WTC11 (cell line): ENCODE measurements around the gene SLAMF7.

Experiments
- ELF4 ChIP-seq: sonication (generic); formaldehyde crosslinking; IDR thresholded peaks from 2 replicates; pipeline ENCODE4 v1.8.1; 2022; ENCODE audit warnings: low read depth, mild to moderate bottlenecking, moderate library complexity, missing genetic modification reagents
- FOXK1 ChIP-seq: sonication (generic); formaldehyde crosslinking; IDR thresholded peaks from 2 replicates; pipeline ENCODE4 v1.8.0; 2022; ENCODE audit warnings: mild to moderate bottlenecking, moderate library complexity, missing genetic modification reagents
- MYBL2 ChIP-seq: sonication (generic); formaldehyde crosslinking; IDR thresholded peaks from 2 replicates; pipeline ENCODE4 v1.8.1; 2023; ENCODE audit warnings: mild to moderate bottlenecking, moderate library complexity, missing genetic modification reagents
- ZNF263 ChIP-seq: sonication (generic); formaldehyde crosslinking; IDR thresholded peaks from 2 replicates; pipeline ENCODE4 v1.8.1; 2022; ENCODE audit warnings: low read depth, mild to moderate bottlenecking, moderate library complexity, missing genetic modification reagents
- TF ChIP-seq, protein P1 (sequence below): sonication (generic); formaldehyde crosslinking; IDR thresholded peaks from 2 replicates; pipeline ENCODE4 v1.8.1; 2023; ENCODE audit warnings: mild to moderate bottlenecking, missing genetic modification reagents
- TF ChIP-seq, protein P2 (sequence below): fragments of 200-600 bp; IDR thresholded peaks from 2 replicates; pipeline ENCODE4 v1.8.0; 2022; ENCODE audit warnings: antibody characterized with exemption
- TF ChIP-seq, protein P3 (sequence below): sonication (generic); formaldehyde crosslinking; IDR thresholded peaks from 2 replicates; pipeline ENCODE4 v1.8.1; 2022; ENCODE audit warnings: missing genetic modification reagents, borderline replicate concordance

DNA sequence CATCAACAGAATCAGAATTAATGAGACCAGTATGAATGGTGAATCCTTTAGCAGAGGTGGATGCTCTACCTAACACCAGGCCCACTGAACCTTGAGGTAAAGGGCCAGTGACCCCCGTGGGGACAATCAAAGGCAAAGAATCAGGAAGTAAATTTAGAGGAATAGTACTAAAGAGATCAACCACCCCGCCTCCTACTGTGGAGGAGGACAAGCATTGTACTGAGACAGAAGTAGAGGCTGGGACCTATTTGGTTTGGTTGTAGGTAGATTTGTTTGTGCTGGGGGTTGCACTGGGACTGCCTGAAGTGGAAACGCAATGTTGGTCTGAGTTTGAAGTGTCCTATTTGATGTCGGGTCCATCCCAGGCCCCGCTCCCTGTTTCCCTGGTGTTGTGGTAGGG lies 36.9 kb upstream of the SLAMF7 start:
- TF ChIP-seq, protein P1, sequence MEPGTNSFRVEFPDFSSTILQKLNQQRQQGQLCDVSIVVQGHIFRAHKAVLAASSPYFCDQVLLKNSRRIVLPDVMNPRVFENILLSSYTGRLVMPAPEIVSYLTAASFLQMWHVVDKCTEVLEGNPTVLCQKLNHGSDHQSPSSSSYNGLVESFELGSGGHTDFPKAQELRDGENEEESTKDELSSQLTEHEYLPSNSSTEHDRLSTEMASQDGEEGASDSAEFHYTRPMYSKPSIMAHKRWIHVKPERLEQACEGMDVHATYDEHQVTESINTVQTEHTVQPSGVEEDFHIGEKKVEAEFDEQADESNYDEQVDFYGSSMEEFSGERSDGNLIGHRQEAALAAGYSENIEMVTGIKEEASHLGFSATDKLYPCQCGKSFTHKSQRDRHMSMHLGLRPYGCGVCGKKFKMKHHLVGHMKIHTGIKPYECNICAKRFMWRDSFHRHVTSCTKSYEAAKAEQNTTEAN (CRISPR knock-in tag): no peak
- TF ChIP-seq, protein P2, sequence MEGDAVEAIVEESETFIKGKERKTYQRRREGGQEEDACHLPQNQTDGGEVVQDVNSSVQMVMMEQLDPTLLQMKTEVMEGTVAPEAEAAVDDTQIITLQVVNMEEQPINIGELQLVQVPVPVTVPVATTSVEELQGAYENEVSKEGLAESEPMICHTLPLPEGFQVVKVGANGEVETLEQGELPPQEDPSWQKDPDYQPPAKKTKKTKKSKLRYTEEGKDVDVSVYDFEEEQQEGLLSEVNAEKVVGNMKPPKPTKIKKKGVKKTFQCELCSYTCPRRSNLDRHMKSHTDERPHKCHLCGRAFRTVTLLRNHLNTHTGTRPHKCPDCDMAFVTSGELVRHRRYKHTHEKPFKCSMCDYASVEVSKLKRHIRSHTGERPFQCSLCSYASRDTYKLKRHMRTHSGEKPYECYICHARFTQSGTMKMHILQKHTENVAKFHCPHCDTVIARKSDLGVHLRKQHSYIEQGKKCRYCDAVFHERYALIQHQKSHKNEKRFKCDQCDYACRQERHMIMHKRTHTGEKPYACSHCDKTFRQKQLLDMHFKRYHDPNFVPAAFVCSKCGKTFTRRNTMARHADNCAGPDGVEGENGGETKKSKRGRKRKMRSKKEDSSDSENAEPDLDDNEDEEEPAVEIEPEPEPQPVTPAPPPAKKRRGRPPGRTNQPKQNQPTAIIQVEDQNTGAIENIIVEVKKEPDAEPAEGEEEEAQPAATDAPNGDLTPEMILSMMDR: no peak
- TF ChIP-seq ZNF263 (CRISPR knock-in tag) (no peak), MYBL2 (CRISPR knock-in tag) (no peak), ELF4 (CRISPR knock-in tag) (no peak), FOXK1 (CRISPR knock-in tag) (no peak)
- TF ChIP-seq, protein P3, sequence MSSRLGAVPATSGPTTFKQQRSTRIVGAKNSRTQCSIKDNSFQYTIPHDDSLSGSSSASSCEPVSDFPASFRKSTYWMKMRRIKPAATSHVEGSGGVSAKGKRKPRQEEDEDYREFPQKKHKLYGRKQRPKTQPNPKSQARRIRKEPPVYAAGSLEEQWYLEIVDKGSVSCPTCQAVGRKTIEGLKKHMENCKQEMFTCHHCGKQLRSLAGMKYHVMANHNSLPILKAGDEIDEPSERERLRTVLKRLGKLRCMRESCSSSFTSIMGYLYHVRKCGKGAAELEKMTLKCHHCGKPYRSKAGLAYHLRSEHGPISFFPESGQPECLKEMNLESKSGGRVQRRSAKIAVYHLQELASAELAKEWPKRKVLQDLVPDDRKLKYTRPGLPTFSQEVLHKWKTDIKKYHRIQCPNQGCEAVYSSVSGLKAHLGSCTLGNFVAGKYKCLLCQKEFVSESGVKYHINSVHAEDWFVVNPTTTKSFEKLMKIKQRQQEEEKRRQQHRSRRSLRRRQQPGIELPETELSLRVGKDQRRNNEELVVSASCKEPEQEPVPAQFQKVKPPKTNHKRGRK (CRISPR knock-in tag): no peak
